GM23248 (cell line): ENCODE measurements around the gene CEMIP2.

ENCODE experiments used
- EZH2 ChIP-seq: fragments of 200-600 bp; sonication (generic); IDR thresholded peaks from 2 replicates; pipeline ENCODE4 v1.6.1; 2018; ENCODE audit warnings: antibody characterized with exemption, mild to moderate bottlenecking; ENCODE audit not compliant: insufficient read depth, poor library complexity, severe bottlenecking
- EZH2phosphoT487 ChIP-seq: fragments of 200-600 bp; sonication (generic); IDR thresholded peaks from 2 replicates; pipeline ENCODE4 v1.6.1; 2018; ENCODE audit warnings: antibody characterized with exemption, moderate library complexity, mild to moderate bottlenecking, low read depth; ENCODE audit not compliant: insufficient read depth

GRCh38 chr9:71636143-71636839 is 132.0 kb downstream of the CEMIP2 start:
- no peak for TF ChIP-seq EZH2
- TF ChIP-seq EZH2phosphoT487: no peak
